ENCODE measurements around the gene GPR4.

The GPR4 gene

GRCh38 chr19:45560038-45560437 lies 42.0 kb downstream of the GPR4 start:
- DNase-seq: no peak
- intact Hi-C loops (cut with DNase I): no loop called here

DNA sequence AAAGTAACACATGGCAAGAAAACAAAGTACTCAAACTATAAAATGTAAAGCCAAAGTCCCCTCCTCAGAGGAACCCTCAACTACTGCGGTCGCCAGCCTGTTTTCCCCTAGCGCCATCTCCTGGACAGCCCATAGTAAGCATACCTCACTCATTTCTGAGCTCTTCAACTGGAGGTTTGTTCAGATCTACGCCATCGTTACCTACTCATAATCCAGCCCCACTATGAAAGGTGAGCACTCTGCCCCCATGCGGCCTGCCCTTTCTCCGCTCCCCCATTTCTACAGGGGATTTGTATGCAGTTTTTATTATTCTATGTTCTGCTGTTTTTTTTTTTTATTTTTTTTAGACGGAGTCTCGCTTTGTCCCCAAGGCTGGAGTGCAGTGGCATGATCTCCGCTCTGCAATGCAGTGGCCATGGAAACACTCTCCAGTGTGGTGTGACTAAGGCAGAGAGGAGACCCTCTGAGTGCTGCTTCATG lies 43.6 kb downstream of the GPR4 start:
- intact Hi-C loops (cut with DNase I): loop anchor here (2.0 kb wide), 1 partner anchor 36 kb away; no protein-coding TSS in a partner anchor
- peak in 8 of 10 donors; percentile 24 to 88 (median 49) for DNase-seq

DNA sequence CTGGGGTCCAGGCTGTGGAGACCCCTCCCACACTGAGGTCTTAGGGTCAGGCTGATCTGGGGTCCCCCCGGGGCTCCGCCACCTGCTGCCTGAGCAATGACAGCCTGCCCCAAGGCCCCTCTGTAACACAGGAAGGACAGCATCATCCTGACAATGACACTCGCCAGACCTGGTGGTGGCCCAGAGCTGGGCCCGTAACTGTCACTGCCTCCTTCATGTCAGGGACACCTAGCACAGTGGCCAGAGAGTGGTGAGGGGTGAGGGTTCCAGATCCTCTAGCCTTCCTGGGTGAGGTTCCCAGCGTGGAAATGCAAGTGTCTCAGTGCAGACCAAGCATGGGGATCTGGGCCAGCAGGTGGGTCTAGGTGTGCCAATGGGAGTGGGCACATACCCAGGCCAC lies 45.2 kb downstream of the GPR4 start:
- no peak for DNase-seq
- intact Hi-C loops (cut with DNase I): no loop called here

DNA sequence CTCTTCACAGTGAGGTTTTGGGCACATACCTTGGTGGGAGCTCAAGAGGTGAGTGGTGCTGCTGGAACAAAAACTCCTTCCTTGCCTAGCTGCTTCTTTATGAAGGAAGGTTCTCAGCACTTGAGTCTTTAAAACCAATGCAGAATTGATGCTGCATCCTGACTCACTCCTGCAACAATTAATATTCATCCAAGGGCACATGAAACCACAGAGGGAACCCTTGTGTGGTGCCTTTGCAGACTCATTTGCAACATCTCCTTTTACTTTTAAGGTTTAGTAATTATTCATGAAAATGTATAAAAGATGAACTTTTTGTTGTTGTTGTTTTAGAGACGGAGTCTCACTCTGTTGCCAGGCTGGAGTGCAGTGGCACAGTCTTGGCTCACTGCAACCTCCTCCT lies 47.5 kb downstream of the GPR4 start:
- intact Hi-C loops (cut with DNase I): no loop called here
- DNase-seq: no peak

GRCh38 chr19:45553464-45553863 lies 48.5 kb downstream of the GPR4 start:
- DNase-seq: peak in 8 of 10 donors; percentile 26 to 93 (median 44)
- intact Hi-C loops (cut with DNase I): no loop called here

GRCh38 chr19:45547965-45548609 lies 53.9 kb downstream of the GPR4 start:
- intact Hi-C loops (cut with DNase I): no loop called here
- peak in 2 of 10 donors; percentile 43 to 45 for DNase-seq

DNA sequence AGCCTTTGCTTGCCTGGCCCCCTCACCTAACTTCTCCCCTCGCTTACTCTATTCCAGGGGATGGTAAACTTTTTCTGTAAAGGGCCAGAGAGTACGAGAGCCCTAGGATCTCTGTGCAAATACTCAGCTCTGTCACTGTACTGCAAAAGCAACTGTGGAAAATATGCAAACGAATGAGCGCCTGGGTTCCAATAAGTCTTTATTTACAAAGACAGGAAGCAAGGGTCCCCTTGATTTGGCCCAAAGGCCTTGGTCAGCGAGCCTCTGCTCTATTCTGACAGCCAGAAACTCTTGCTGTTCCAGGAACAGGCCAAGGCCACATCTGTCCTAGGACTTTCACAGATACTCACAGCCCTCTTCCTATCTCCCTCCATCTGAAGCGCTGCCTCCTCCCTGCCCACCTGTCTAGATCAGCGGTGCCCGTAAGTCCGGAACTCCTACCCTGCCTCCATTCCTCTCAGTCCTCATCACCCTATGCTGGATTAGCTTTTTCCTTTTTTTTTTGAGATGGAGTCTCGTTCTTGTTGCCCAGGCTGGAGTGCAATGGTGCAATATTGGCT lies 54.7 kb downstream of the GPR4 start:
- DNase-seq: peak in 2 of 10 donors; percentile 12 to 38
- intact Hi-C loops (cut with DNase I): no loop called here

- intact Hi-C loops (cut with DNase I): no loop called here
- peak in 1 of 10 donors; percentile 22 for DNase-seq
Observed at GRCh38 chr19:45542234-45542668, 59.8 kb downstream of the GPR4 start.

Measured in posterior cingulate gyrus (tissue), 11 donors.